GM10266 (cell line): ENCODE measurements around the gene KCNQ1.

Source experiments
- DNase-seq: peaks from one replicate; pipeline ENCODE4 v3.0.0; 2012; ENCODE audit errors: extremely low spot score
- TF ChIP-seq, protein P1 (sequence below): IDR thresholded peaks from 2 replicates; pipeline ENCODE4 v1.5.1; 2012; ENCODE audit warnings: mild to moderate bottlenecking, low read depth; ENCODE audit not compliant: control insufficient read depth, insufficient read depth; ENCODE audit errors: missing control alignments

The KCNQ1 gene

GRCh38 chr11:2746401-2747247, 301.8 kb downstream of the KCNQ1 start:
- no peak for DNase-seq
- TF ChIP-seq, protein P1, sequence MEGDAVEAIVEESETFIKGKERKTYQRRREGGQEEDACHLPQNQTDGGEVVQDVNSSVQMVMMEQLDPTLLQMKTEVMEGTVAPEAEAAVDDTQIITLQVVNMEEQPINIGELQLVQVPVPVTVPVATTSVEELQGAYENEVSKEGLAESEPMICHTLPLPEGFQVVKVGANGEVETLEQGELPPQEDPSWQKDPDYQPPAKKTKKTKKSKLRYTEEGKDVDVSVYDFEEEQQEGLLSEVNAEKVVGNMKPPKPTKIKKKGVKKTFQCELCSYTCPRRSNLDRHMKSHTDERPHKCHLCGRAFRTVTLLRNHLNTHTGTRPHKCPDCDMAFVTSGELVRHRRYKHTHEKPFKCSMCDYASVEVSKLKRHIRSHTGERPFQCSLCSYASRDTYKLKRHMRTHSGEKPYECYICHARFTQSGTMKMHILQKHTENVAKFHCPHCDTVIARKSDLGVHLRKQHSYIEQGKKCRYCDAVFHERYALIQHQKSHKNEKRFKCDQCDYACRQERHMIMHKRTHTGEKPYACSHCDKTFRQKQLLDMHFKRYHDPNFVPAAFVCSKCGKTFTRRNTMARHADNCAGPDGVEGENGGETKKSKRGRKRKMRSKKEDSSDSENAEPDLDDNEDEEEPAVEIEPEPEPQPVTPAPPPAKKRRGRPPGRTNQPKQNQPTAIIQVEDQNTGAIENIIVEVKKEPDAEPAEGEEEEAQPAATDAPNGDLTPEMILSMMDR = no peak

- no peak for DNase-seq
- TF ChIP-seq, protein P1 = no peak
These were observed 302.6 kb downstream of the KCNQ1 start for GRCh38 chr11:2747248-2748027.

DNA sequence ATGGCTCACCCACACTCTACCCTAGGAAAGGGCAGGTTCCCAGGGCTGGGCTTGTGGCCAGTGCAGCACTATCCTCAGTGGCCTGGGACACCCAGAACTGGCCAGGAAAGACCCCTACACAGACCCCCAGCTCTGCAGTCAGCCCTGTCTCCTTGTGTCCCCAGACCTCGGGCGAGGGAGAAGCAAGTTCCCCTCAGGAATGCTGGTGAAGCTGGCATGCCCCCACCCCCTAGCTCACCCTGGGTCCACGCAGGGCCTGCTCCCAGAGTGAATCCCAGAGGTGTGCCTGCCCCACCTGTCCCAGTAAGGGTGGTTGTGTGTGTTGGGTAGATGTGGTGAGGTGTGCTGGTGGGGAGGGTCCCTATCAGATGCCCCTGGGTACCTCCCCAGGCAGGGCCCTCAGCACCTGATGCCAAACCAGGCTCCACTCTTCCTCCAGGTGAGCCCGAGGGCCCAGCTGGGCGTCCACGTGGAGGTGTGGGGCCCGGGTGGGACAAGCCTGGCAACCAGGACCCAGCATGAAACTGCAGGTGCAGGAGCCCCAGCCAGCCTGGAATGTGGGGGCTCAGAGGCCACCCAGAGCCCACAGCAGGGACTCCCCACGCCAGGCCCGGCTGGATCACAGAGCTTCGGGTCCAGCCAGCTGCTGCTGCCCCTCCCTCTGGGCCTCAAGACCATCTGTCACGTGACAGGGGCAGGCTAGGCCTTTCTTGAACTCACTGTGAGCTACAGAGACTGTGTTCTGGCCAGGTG, 303.4 kb downstream of the KCNQ1 start:
- no peak for DNase-seq
- TF ChIP-seq, protein P1 = no peak

DNA sequence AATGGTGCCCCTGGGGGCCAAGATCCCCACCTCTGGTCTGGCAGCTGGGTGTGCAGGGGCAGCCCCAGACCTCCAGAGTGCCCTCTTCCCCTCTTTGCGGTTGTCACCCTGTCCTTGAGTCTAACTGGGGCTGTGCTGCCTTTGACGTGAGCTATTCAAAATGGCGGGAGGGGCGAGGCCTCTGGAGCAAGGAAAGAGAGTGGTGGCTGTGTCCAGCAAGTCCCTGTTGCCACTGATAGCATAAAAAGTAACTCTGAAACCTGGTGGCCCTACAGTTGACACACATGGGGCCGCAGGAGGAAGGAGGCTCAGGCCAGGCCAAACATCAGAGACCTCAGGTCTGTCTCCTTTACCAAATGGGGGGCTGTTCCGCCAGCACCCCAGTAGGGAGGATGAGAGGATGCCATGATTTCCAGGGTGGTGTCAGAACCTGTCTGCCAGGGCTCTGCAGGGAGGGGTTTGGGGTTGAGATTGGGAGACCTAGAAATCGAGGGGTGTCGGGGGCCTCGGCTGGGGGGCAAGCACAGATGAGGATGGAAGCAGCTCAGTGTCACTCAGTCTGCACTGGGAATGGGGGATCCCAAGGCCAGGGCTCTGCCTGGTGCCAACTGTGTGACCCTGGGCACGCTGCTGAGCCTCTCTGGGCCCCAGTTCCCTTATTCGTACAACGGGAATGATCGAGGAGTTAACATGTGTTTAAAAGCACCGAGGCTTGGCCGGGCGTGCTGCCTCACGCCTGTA, 304.2 kb downstream of the KCNQ1 start:
- TF ChIP-seq, protein P1 = no peak
- DNase-seq = no peak

DNA sequence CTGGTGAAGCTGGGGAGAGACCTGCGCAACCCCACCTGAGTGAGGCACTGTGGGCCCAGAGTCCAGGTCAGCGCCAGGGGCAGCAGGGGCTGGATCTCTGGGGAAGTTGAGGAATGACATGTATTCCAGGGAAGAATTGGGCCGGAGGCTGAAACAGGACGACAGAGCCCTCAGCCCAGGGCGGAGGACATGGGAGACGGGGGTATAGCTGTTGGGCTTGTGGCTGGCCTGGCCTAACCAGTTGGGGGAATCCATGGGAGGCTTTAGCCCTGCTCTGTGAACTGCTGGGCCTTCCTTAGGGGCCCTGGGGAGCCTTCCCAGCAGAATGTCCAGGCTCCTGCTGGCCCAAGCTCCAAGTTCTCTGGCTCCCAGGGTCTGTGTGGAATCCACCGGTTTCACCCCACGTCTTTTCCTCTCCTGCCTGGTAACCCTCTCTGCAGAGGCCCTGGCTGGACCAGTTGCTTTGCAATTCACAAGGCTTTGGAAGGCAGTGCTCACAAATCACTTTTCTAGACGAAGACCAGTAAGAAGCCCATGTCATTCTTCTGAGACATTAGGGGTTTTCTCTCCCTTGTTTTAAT, 305.4 kb downstream of the KCNQ1 start:
- TF ChIP-seq, protein P1 = no peak
- DNase-seq = no peak

DNA sequence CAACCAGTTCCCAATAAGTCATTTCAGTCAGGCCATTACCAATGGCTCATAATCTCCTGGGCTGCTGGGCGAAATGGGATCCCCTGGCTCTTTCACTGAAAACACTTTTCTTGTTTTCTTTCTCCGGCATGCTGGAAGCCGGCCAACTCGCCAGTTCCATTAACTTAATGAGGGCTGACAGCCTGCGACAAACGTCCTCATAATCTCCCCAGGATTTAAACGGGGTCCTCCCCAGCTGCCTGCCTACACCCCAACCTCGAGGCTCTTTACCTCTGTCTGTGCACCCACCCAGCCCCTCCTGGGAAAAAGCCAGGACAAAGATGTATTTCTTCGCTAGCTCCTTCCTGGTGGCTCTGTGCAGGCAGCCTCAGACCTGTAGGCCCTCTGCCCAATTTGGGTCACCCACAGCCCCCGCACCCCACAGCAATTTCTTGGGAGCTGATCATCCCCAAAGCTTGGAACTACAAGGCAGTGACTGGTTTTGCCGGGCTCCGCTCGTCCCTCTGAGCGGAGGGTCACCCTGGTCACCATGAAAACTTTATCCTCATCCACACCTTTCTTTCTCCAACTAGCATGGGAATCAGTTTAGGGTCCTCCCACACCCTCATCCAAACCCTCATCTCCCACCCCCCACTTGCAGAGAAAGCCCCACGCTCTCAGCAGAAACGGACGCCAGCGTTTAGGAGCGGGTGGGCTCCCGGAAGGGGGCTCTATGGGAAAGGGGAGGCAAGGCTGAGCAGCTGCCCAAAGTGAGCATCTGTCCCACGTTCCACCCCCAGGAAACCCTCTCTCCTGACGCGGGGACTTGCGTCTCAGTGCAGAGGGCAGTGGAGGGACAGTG, 306.1 kb downstream of the KCNQ1 start:
- no peak for DNase-seq
- TF ChIP-seq, protein P1 = no peak
